ENCODE measurements around the gene IL13RA1. TPM values are rescaled to one million over a fixed set of nuclear protein-coding genes. Genes with fewer than 3 reads are reported as not detected.
"Not testable (repeated sequence)": the region's sequence is repeated elsewhere in the genome, so short reads cannot be mapped to it uniquely, and the experiment has no call there.

The IL13RA1 gene
- total RNA-seq (2014; rRNA removed; shearing (Covaris generic)), result 80.7 and 82.7 TPM in 2 replicates

DNA sequence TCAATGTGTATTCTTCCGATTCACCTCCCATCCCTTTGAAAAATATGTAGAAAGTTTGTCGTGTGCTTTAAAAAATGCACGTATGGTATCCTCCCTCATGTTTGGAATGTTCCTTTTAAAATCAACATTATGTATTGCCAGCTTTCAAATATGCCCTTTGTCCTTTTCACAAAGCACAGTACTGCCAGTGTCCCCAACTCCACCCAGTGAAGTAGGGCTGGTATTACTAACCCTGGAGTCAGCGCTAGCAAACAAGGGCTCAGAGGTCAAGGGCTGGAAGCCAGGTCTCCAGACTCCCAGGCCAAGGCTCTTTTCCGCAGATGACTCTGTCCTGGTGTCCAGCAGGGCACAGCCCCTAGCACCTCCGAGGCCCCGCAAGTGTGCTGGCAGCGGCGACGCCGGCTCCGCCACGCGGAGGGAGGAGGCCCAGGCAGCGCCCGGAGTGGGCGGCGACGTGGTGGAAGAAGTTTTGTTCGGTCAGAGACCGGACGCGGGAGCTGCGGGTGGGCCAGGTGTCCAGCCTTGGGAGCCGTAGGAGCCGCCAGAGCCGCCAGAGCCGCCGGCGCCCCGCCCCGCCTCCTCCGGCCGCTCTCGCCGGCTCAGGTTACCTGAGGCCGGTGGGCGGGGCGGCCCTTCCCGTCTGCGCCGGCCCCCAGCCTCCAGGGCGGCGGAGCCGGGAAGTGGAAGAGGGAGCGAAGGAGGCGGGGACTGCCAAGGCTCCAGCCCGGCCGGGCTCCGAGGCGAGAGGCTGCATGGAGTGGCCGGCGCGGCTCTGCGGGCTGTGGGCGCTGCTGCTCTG lies at the start of gene IL13RA1:
Gene IL13RA1 (plus strand): TSS at position 720 of the 799 bp plus-strand sequence. CDS start 33 bp downstream, at position 753.
- DNase-seq (ENCODE audit: low spot score), result peak; percentile 76

DNA sequence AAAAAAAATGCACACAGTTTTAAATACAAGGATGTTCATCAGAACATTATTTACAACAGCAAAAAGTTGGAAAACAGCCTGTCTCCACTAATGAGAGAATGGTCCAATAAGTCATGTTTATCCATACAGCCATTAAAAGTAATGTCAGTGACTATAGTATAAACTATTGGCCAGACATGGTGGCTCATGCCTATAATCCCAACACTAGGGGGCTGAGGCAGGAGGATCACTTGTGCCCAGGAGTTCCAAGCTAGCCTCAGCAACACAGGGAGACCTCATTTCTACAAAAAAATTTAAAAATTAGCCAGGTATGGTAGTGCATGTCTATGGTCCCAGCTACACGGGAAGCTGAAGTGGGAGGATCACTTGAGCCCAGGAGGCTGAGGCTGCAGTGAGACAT lies 48.1 kb upstream of the IL13RA1 start:
- DNase-seq (ENCODE audit: low spot score), result no peak

DNA sequence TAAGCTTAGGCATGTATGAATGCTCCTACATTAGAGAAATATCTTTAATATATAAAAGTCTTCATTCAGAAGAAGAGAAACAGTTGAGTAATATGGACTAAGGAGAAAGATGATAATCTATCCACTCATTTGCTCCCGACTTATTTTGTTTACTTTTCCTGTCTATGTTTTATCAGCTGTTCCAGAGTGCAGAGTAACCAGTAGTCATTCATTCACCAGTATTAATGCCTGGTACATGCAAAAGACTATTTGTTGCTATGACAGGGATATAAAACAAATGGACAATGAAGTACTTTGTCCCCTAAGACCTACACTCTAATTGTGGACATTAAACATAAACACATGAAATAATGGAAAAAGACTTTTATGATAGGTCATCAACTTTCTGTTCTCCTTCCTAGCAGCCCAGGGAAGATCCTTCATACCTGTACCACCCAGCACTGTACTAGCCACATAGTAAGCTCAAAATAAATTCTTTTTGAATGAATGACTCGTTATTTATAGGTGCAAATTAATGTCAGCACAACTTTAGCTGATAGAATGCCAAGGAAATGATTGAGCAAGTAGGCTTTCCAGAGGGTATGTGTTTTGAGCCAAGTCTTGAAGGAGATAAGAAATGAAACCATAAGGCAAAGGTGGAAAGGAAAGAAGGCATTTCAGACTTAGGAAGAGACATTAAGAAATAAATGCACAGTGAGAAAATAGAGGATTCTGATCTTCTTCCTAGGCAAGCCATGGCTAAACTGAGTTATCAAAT lies 45.0 kb upstream of the IL13RA1 start:
- no peak for DNase-seq (ENCODE audit: low spot score)

DNA sequence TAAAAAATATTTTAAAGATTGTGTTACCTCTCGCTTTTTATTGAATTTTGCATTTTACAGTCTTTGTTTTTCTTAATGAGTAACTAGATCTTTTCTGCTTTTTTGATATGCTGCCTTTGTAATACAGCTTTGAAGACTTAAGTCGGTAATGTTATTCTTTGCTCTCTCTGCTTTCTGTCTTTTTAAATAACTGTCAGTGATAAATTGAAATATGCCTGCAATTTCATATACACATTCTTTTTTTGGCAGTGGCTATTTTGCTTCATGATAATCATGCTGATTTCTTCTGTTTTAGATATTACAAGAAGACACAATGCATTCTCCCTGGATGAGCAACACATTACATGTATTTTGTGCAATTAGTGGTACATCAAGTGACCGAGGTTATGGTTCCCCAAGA lies 42.0 kb upstream of the IL13RA1 start:
- no peak for DNase-seq (ENCODE audit: low spot score)

DNA sequence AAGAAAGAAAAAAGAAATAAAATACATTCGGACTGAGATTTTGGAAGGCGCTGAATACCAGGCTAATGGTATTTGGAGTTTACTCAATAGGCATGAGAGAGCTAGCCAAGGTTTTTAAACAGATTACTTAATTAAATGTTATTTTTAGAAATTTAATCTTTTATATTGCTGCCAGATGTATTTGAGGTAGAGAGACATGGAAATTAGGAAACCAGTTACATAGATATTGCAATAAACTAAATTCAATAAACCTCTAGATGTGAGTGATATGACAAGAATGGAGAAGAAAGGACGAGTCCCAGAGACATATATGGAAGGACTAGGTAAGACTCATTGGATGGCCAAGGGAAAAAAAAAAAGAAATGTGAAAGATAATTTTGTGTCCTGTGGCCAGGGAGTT lies 38.5 kb upstream of the IL13RA1 start:
- no peak for DNase-seq (ENCODE audit: low spot score)

GRCh38 chrX:118693843-118694242 lies 33.6 kb upstream of the IL13RA1 start:
- DNase-seq (ENCODE audit: low spot score), result no peak

- DNase-seq (ENCODE audit: low spot score), result no peak
These were observed 32.8 kb upstream of the IL13RA1 start for GRCh38 chrX:118694638-118695037.

DNA sequence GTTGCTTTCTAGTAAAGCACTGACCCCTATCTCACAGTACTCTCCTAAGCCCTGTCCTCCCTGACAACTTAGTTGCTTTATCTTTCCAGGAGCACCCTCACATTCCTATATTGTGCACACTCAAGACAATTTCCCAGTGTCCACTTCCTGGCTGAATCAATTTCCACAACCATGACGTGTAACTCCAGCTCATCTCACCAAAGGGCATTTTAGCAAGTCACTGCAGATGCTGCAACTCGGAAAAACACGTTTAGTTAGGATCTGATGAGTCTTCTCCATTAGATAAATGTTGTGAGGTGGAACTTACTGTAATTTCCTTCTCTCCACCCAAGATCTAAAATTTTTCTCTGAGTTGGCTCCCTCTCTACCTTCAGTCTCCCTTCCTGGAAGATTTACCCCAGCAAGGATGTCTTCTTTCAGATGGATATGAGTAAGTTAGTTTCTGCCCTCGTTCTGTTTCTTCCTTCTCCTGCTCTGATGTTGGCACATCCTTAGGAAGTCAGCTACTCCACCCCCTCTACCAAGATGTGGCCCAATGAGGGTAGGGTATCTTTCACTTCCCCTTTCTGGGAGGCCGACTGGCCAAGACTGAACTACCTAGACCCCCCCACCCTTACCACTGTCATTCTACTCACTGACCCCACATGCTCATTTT lies 28.8 kb upstream of the IL13RA1 start:
- no peak for DNase-seq (ENCODE audit: low spot score)

GRCh38 chrX:118702741-118703140 lies 24.7 kb upstream of the IL13RA1 start:
- peak; percentile 49 for DNase-seq (ENCODE audit: low spot score)

GRCh38 chrX:118706681-118707080 lies 20.7 kb upstream of the IL13RA1 start:
- no peak for DNase-seq (ENCODE audit: low spot score)

- no peak for DNase-seq (ENCODE audit: low spot score)
These were observed 12.9 kb upstream of the IL13RA1 start for GRCh38 chrX:118714521-118714920.

GRCh38 chrX:118715917-118716316 lies 11.5 kb upstream of the IL13RA1 start:
- DNase-seq (ENCODE audit: low spot score), result not testable (repeated sequence)

DNA sequence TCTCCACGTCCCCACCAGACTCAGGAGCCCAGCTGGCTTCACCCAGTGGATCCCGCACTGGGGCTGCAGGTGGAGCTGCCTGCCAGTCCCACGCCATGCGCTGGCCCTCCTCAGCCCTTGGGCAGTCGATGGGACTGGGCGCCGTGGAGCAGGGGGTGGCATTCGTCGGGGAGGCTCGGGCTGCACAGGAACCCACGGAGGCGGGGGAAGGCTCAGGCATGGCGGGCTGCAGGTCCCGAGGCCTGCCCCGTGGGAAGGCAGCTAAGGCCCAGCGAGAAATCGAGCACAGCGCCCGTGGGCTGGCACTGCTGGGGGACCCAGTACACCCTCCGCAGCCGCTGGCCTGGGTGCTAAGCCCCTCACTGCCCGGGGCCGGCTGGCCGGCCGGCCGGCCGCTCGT lies 10.6 kb upstream of the IL13RA1 start:
- not testable (repeated sequence) for DNase-seq (ENCODE audit: low spot score)

DNA sequence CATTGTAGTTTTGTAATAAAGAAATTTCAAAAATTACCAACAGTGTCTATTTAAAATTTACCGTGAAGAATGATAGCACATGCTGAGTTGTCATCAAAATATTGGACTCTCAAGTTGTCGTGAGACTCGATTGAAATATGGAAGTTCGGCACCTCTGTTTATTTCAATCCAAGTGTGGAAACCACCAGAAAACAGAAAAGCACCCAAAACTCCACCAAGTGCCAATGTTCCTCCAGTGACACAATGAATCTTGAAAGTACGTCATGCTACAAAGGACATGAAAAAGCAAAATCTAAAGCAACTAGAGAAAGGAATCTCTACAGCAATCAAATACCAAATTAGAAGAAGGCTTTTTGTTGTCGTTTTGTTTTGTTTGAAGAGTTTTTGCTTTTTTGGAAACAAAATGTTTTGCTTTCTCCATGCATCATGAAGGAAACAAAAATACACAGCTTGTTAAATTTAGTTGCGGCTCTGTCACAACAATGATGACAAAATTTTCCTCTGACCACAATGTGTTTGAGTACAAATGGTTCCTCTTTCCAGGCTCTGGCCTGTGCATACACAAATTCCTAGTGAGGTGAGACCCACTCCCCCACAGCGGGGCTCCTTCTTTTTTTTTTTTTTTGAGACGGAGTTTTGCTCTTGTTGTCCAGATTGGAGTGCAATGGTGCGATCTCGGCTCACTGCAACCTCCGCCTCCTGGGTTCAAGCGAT lies 9.6 kb upstream of the IL13RA1 start:
- DNase-seq (ENCODE audit: low spot score), result no peak

DNA sequence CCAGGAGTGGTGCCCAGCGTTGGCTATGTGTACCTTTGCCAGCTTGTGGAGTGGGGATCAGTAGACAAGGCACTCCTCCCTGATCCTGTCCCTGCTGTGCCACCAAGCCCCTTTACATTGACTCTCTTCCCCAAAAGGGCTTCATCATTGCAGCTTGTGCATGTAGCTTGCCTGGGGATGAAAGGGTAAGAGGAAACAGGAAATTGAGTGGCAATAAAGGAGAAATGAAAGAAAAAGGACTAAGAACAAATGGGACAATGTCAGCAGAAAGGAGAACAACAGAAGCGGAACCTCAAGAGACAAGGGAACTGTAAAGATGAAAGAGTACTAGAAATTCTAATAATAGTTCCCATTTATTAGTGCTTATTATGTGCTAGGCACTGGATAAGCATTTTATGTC lies 8.7 kb upstream of the IL13RA1 start:
- no peak for DNase-seq (ENCODE audit: low spot score)

DNA sequence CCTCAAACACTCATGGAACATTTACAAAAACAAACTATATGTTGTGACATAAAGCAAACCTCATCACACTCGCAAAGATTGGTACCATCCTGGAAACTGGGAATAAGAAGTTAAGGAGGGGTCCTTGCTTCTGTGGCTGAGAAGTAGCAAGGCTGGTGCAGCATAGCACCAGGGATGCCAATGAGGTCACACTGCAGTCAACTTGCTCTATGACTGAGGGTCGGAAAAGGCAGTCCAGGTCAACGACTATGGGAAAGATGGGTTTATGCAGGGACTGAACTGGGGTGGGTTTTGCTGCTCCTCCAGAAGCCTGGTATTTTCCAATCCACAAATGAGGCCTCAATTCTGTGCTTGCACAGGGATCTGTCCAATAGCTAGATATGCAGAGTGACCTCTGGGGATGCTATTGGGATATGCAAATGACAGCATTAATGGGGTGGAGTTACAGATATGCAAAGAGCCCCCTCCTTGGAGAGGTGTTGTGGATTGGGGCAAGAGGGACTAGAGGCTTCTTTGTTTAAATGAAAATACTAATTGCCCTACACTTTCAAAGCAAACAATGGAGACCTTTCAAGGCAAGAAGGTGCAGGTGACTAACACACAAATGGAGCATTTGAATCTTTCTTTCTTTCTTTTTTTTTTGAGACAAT lies 7.2 kb upstream of the IL13RA1 start:
- DNase-seq (ENCODE audit: low spot score), result no peak

- DNase-seq (ENCODE audit: low spot score), result no peak
These were observed 4.0 kb upstream of the IL13RA1 start for GRCh38 chrX:118723376-118723775.

- no peak for DNase-seq (ENCODE audit: low spot score)
These were observed 3.0 kb upstream of the IL13RA1 start for GRCh38 chrX:118724365-118724764.

GRCh38 chrX:118724775-118725174 lies 2.6 kb upstream of the IL13RA1 start:
- no peak for DNase-seq (ENCODE audit: low spot score)

- no peak for DNase-seq (ENCODE audit: low spot score)
These were observed 1.0 kb upstream of the IL13RA1 start for GRCh38 chrX:118726396-118726795.

DNA sequence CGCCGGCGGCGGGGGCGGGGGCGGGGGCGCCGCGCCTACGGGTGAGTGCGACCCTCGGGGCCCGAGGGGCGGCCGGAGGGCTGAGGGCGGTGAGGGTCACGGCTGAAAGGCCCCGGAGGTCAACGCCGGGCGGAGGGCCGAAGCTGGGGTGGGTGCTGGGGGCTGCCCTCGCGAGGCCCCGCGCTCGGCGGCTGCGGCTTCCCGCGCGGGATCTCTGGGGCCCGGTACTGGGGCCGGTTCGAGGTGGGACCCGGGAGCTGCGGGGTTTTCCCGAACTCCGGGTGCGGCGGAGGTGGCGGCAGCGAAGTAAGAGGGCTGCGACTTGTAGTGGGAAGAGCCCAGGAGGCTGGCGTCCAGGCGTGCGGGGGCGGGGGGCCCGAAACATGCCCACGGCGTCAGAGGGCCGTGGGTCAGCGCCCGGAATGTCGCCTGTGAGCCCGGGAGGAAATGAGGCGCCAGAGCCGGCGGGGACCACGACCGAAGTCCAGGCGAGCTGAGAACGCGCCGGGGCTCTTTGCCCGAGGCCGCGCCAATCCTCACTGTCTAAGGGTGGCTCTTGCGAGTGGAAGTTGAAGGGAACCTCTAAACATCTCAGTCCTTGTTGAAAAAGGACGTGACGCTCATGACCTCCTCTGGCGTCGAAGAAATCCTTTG lies 407 bp downstream of the IL13RA1 start:
- no peak for DNase-seq (ENCODE audit: low spot score)

Measured in H4 (cell line).